ENCODE measurements around the gene CLEC4A.
"Not testable (repeated sequence)": the region's sequence is repeated elsewhere in the genome, so short reads cannot be mapped to it uniquely, and the experiment has no call there.

The CLEC4A gene

DNA sequence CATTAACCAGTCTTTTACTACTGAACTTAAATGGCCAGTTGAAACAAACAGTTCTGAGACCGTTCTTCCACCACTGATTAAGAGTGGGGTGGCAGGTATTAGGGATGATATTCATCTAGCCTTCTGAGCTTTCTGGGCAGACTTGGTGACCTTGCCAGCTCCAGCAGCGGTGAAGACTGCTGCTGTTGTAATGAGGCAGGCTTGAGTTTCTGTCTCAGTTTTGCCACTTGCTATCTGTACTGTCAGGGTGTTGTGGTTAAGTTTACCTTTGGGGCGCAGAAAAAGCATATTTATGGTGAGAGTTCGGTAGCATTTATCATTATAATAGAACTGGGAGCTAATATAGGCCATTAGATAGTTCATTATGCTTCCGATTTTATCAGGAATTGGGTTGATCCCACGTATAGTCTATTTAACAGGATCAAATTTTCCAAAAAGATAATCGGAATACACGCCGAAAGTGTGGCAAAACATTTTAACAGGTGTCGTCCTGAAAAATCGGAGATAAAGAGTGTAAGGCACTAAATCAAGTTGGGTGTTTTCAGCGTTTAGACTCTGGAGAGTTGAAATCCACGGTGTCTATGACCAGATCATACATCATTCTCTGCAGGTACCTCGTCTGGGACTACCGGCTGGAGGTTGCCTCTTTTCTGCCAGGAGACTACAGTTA is 42.0 kb upstream of the CLEC4A start:
- FAIRE-seq (no peak), DNase-seq (ENCODE audit: insufficient read length, low spot score) (no peak)

DNA sequence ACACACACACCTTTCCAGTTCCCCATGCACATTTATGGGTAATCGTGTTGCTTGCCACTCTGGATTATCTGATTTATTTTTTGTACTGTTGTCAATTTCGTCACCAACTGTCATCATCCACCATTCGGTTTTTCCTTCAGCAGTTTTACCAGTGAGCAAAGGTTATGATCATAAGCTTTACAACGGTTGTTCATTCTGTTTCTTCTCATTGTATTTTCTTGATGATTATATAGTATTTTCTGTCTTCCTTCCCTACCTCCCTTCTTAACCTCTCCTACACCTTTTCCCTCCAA is 40.7 kb upstream of the CLEC4A start:
- FAIRE-seq: no peak
- DNase-seq (ENCODE audit: insufficient read length, low spot score): no peak
- TF ChIP-seq, protein P1, sequence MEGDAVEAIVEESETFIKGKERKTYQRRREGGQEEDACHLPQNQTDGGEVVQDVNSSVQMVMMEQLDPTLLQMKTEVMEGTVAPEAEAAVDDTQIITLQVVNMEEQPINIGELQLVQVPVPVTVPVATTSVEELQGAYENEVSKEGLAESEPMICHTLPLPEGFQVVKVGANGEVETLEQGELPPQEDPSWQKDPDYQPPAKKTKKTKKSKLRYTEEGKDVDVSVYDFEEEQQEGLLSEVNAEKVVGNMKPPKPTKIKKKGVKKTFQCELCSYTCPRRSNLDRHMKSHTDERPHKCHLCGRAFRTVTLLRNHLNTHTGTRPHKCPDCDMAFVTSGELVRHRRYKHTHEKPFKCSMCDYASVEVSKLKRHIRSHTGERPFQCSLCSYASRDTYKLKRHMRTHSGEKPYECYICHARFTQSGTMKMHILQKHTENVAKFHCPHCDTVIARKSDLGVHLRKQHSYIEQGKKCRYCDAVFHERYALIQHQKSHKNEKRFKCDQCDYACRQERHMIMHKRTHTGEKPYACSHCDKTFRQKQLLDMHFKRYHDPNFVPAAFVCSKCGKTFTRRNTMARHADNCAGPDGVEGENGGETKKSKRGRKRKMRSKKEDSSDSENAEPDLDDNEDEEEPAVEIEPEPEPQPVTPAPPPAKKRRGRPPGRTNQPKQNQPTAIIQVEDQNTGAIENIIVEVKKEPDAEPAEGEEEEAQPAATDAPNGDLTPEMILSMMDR (IDR thresholded peaks at IDR 0.05; ENCODE audit: insufficient read depth, missing control alignments): no peak

More for the DNA sequence above, 42.0 kb upstream of the CLEC4A start:
- TF ChIP-seq, protein P1 (IDR thresholded peaks at IDR 0.05; ENCODE audit: insufficient read depth, missing control alignments): no peak

DNA sequence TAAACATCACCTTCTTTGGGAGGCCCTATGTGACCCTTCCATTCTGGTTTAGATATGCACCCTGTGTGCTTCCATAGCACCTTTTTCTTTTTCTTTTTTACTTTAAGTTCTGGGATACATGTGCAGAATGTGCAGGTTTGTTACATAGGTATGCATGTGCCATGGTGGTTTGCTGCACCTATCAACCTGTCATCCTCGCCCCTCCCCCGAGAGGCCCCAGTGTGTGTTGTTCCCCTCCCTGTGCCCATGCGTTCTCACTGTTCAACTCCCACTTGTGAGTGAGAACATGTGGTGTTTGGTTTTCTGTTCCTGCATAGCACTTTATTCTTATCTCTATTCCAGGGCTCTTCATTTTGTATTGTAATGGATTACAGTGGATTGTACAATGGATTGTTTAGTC is 39.1 kb upstream of the CLEC4A start:
- not testable (repeated sequence) for FAIRE-seq; DNase-seq (ENCODE audit: insufficient read length, low spot score)

DNA sequence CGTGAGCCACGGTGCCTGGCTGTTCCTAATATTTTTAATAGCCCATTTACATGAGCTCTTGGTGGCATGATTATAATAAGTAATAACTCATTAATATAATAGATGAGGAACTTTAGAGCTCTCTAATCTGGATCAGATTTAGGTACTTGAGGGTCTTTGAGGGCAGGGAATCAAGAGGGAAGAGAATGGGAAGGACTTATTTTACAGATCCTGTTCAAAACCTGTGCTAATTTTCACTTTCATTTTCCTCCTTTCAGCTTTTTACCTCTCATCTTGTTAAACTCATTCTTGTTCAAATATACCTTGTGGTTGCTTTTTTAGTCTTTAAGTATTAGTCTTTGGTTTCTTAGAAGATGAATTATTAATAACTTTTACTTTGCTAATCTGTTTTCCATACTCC is 35.8 kb upstream of the CLEC4A start:
- TF ChIP-seq, protein P1 (IDR thresholded peaks at IDR 0.05; ENCODE audit: insufficient read depth, missing control alignments): no peak
- DNase-seq (ENCODE audit: insufficient read length, low spot score) (peak; percentile 37), FAIRE-seq (peak; percentile 56)

DNA sequence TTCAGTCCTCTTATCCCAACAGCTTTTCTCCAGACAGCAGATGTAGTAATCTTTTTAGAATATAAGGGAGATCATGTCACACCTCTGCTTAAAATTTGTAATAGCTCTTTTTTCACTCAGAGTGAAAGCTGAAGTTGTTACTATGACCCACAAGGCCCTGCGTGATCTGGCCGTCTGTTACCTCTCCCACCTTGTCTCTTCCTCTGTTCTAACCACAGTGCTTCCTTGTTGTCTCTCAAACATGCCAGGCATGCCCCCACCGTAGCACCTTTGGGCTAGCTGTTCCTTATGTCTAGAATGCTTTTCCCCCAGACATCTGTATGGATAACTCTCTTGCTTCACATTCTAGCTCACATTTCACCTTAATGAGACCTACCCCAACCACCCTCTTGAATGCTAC is 34.8 kb upstream of the CLEC4A start:
- TF ChIP-seq, protein P1 (IDR thresholded peaks at IDR 0.05; ENCODE audit: insufficient read depth, missing control alignments): no peak
- FAIRE-seq (peak; percentile 93), DNase-seq (ENCODE audit: insufficient read length, low spot score) (peak; percentile 46)

DNA sequence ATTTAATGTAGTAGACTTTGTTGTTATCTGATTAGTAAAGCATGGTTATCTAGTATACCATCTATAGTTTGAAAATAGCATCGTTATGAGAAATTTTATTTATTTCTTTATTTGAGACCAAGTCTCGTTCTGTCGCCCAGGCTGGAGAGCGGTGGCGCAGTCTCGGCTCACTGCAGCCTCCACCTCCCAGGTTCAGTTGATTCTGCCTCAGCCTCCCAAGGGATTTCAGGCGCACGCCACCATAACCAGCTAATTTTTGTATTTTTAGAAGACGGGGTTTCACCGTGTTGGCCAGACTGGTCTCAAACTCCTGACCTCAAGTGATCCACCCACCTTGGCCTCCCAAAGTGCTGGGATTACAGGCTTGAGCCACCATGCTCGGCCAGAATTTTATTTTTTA is 34.1 kb upstream of the CLEC4A start:
- DNase-seq (ENCODE audit: insufficient read length, low spot score); FAIRE-seq: not testable (repeated sequence)

DNA sequence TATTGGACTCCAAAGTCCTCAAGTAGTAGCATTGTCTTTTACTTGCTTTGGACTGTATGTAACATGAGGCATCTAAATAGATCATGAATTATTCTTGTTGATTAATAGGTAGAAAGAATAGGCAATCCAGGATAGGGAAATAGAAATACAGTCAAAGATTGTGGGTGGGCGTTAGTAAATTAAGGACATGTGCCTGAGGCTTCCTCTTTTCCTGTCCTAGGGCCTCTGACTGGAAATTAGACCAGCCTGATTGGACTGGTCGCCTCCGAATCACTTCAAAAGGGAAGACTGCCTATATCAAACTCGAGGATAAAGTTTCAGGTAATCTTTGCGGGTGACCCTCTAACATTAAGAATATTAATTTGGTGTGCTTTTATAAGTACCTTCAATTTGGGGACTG is 33.7 kb upstream of the CLEC4A start:
- FAIRE-seq: no peak

DNA sequence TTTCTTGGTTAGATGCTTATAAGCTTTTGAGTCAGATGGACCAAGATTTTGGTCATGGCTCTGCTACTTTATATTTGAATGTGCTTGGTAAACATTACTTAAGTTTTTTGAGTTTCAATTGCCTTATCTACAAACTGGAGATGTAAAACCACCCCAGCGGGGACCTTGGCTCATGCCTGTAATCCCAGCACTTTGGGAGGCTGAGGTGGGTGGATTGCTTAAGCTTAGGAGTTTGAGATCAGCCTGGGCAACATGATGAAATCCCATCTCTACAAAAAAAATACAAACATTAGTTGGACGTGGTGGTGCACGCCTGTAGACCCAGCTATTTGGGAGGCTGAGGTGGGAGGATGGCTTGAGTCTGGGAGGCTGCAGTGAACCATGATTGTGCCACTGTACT is 30.1 kb upstream of the CLEC4A start:
- TF ChIP-seq, protein P1 (IDR thresholded peaks at IDR 0.05; ENCODE audit: insufficient read depth, missing control alignments): no peak
- DNase-seq (ENCODE audit: insufficient read length, low spot score) (no peak), FAIRE-seq (no peak)

More for the DNA sequence above, 33.7 kb upstream of the CLEC4A start:
- TF ChIP-seq, protein P1 (IDR thresholded peaks at IDR 0.05; ENCODE audit: insufficient read depth, missing control alignments): no peak
- no peak for DNase-seq (ENCODE audit: insufficient read length, low spot score)

Measured in D721Med (cell line).